Fibroblast of the conjunctiva (primary cell): Measurements from ENCODE around the gene PCSK6.
"Not testable (repeated sequence)": the region's sequence is repeated elsewhere in the genome, so short reads cannot be mapped to it uniquely, and the experiment has no call there.

ENCODE experiments used
- DNase-seq: peaks from one replicate; pipeline ENCODE4 v3.0.0-alpha.2; 2010; ENCODE audit warnings: low read depth

Gene PCSK6

GRCh38 chr15:101308604-101309435 lies 180.7 kb downstream of the PCSK6 start:
- no peak for DNase-seq

GRCh38 chr15:101307897-101308603 lies 181.5 kb downstream of the PCSK6 start:
- no peak for DNase-seq

DNA sequence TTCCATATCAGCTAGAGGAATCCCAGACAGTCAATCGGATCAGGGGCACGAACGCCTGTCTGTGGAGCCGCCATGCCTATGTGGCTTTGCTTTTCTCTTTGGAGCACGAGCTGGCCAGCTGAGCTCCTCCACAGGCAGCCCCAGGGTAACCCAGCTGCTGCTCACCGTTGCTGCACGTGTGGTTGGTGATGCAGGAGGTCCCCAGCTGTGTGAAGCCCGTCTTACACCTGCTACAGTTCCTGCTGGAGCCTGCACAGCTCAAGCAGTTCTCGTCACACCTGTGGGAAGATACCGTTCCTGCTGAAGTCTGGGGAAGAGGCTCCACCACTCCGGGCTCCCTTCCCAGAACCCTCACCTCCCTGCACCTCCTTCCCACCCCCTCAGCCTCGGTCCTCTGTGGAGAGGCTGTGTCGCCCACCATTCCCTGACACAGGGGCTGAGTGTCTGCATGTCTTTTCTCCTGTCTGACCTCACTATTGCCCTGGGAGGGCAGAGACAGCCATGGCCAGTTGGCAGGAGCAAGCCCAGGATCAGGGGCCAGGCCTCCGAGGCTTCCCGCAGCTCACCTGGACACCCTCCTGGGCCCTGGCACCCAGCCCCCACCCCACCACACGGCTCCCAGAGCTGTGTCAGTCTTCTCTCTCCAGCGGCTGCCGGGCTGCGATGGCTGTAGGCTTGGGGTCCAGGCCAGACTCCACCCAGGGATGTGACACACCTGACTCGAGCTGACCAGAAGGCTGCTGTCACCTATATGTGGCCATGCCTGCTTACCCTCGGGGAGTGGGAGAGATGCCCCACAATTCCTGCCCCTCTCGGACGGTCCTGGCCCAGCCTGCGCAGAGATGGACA lies 182.2 kb downstream of the PCSK6 start:
- DNase-seq = no peak

GRCh38 chr15:101306341-101307047 lies 183.0 kb downstream of the PCSK6 start:
- no peak for DNase-seq

- DNase-seq = no peak
These were observed 183.7 kb downstream of the PCSK6 start for GRCh38 chr15:101305820-101306255.

- no peak for DNase-seq
These were observed 186.1 kb downstream of the PCSK6 start for GRCh38 chr15:101303408-101303807.

DNA sequence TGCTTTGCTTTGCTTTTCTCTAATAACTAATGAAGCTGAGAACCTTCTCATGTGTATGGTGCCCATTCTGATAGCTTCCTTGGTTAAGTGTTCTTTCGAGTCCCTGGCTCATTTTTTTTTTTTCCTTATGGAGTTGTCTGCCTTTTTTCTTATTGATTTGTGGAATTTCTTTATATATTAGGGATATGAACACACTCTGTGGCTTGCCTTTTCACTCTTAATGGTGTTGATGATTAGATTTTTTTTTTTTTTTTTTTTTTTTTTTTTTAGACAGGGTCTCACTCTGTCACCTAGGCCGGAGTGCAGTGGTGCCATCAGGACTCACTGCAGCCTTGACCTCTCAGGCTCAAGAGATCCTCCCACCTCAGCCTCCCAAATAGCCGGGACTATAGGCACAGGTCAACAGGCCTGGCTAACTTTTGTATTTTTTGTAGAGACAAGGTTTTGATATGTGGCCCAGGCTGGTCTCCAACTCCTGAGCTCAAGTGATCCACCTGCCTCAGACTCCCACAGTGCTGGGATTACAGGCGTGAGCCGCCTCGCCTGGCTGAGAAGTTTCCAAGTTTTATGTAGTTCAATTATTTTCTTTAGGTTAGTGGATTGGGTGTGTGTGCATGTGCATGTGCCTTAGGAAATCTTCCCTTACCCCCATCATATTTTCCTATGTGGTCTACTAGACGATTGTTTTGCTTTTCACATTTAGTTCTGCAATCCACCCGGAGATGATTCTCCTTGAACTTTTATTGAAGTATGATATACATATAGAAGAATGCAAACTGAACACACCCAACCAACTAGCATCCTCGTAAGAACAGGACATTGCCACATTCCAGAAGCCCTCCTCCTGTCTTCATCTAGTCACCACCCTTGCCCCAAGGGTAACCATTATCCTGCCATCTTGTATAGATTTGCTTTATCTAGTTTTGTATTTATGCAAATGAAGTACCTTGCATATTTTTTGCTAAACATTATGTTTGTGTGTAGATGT lies 192.8 kb downstream of the PCSK6 start:
- DNase-seq = peak; percentile 32

DNA sequence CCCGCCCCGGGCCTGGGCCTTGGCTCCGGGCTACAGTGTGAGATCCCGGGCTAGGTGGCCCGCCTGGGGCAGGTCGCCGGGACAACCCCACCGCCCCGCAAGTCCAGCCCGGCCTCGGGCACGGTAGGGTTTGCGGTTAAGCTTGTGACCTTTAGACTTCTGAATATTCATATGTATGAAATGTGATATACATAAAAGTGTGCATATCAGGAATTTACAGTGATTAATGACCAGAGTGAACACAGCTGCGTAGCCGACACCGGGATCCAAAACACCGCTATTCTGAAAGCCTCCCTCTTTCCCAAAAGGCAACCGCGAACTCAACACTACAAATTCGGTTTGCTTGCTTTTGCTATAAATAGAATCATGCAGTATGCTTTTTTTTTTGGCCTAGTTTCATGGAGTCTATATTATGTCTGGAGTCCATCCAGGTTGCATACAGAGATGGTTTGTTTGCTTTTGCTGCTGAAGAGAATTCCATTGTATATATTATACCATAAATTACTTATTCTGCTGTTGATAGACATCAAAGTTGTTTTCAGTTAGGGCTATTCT lies 193.8 kb downstream of the PCSK6 start:
- DNase-seq = no peak

- peak; percentile 91 for DNase-seq
These were observed 194.5 kb downstream of the PCSK6 start, which contains the start of gene SNRPA1 for GRCh38 chr15:101294731-101295606. SNRPA1 (minus strand) TSS chr15:101295248; CDS start chr15:101295178, 70 bp downstream.

DNA sequence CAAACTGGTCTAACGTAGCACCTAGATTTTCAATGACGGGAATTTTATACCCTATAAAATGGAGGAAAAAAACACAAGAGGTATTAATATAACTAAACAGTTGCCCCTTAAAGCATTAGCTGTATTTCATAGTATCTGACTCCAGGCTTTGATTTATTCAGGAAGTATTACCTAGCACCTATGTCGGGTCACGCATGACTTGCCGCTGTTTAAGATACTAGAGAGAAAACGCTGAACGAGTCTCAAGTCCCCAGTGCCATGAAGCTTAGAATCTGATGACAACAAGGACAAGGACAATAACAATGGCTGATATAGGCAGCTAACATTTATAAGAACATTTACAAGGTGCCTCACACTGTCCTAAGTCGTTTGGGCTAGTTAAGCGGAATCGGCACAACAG lies 196.4 kb downstream of the PCSK6 start:
- DNase-seq = no peak

DNA sequence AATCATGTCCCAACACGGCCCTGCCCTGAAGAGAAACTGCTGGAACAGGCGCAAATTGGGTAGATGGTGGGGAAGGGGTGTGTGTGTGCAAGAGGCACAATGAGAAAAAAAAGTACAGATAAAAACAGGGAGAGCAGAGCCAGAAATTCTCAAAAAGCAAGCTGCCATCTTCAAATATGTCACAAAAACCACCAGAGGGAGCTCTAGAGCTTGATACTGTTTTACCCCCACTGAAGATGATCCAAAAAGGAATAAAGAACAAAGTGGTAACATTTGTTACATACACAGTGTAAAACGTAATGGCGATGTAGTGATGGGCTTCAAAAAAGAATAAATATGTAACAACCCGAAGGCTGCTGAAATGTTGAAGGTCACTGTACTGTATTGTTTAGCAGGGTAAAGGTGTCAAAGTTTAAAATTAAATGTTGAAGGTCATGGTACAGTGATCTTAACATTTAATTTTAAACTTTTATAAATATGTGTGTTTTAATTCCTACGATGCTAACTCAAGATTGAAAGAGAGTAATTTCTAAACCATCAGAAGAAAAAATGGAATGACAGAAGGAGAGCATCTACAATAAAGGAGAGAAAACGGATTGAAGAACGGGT lies 200.5 kb downstream of the PCSK6 start:
- no peak for DNase-seq

- DNase-seq = not testable (repeated sequence)
These were observed 202.2 kb downstream of the PCSK6 start for GRCh38 chr15:101287342-101287741.

DNA sequence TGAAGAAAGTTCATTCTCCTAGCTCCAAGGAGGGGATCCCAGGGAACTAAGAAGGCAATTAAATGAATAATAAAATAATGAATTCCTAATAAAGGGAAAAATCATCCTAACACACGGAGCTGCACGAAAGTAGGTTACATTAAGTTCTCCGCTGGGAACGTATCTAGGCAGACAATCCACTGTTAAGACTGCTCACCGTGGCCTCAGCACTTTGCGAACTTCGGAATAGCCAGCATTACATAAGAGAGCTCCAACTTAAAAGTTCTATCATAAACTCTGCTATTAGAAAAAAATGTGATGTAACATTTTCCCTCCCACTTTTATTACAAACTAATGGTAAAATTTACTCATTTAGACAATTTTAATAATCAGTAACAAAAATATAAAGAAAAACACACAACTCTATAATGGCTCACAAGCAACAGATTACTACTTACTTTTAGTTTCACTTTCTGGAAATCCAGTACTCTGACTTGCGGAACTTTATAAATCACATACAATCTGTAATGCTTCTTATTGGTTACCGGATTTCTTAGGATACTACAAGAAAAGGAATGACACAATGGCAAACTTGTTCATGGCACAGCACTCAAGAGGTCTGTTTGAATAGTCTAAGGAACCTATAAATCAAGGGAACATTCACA lies 202.9 kb downstream of the PCSK6 start:
- no peak for DNase-seq

DNA sequence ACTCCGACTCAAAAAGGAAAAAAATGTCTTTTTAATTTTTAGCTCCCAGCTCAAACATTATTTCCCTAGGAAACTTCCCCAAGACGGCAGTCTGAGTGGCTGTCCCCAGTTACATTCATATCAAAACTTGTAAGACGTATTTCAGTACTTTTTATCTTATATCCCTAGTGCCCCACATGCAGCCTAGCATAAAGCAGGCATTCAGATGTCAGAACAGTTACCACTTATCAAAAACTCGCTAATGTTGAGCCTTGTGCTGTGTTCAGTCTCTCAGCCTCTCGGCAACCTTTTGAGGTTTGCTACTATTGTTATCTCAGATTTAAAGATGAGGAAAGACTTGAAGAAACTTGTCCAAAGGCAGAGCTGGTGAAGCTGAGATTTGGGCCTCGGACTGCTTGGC lies 205.6 kb downstream of the PCSK6 start:
- no peak for DNase-seq

GRCh38 chr15:101280007-101280406 lies 209.5 kb downstream of the PCSK6 start:
- DNase-seq = no peak

DNA sequence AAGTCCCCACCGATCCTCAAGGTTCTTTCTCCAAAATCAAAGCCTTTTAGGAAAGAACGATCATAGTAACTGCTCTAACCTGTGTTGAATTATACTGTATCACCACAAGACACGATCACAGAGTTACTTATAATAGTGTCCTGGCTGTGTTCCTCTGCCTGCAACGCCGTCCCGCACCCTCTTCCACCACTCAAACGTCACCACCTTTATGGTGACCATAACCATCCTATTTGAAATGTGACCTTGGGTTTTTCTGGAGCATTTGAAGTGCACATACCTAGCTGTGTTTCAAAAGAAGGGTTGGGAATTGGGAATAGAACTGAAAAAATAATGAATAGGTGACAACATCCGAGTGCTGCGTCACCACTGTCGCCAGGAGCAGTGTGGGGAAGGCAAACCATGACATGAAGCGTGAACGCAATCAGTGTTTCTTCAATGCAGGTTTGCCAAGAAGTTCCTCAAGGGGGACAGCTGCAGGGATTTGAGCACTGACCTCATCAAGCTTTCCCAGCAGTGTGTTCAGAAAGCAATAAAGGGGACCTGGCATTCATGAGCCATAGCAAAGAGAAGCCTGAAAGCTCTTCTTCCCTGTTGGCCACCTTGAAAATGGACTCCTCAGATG lies 211.5 kb downstream of the PCSK6 start:
- DNase-seq = no peak

GRCh38 chr15:101277038-101277822 lies 212.3 kb downstream of the PCSK6 start, which contains the start of gene SELENOS:
SELENOS (minus strand) TSS chr15:101277485; CDS start chr15:101277417, 68 bp downstream.
- peak; percentile 74 for DNase-seq
